NCI-H1048 (cell line): Measurements from ENCODE around the gene ATF5.

Experiments
- DNase-seq: peaks from one replicate; lab custom pipeline; 2025; lab: John Stamatoyannopoulos, UW

Gene ATF5

GRCh38 chr19:49894879-49895565 is 34.0 kb upstream of the ATF5 start:
- DNase-seq, result no peak

GRCh38 chr19:49895566-49896297 is 33.3 kb upstream of the ATF5 start:
- DNase-seq, result no peak

- no peak for DNase-seq
Measured at GRCh38 chr19:49896863-49897621, 32.0 kb upstream of the ATF5 start, which contains the start of gene IL4I1. IL4I1 (minus strand) TSS chr19:49896887; CDS start chr19:49896160, 727 bp downstream.

- DNase-seq, result no peak
Measured at GRCh38 chr19:49904136-49904535, 24.9 kb upstream of the ATF5 start.

GRCh38 chr19:49906879-49907564 is 22.0 kb upstream of the ATF5 start:
- DNase-seq, result no peak

- DNase-seq, result no peak
Measured at GRCh38 chr19:49907745-49908446, 21.1 kb upstream of the ATF5 start.

- DNase-seq, result no peak
Measured at GRCh38 chr19:49908480-49909420, 20.3 kb upstream of the ATF5 start.

GRCh38 chr19:49910179-49910578 is 18.8 kb upstream of the ATF5 start:
- DNase-seq, result no peak

GRCh38 chr19:49911381-49912145 is 17.4 kb upstream of the ATF5 start:
- DNase-seq, result no peak

- DNase-seq, result no peak
Measured at GRCh38 chr19:49912965-49913685, 15.9 kb upstream of the ATF5 start.

GRCh38 chr19:49913720-49914119 is 15.3 kb upstream of the ATF5 start:
- no peak for DNase-seq

GRCh38 chr19:49915271-49915670 is 13.7 kb upstream of the ATF5 start:
- DNase-seq, result no peak

- no peak for DNase-seq
Measured at GRCh38 chr19:49916839-49917733, 11.9 kb upstream of the ATF5 start.

GRCh38 chr19:49918089-49918488 is 10.9 kb upstream of the ATF5 start:
- no peak for DNase-seq

- DNase-seq, result no peak
Measured at GRCh38 chr19:49920624-49921363, 8.2 kb upstream of the ATF5 start.

GRCh38 chr19:49921871-49922795 is 6.9 kb upstream of the ATF5 start:
- DNase-seq, result no peak
